ENCODE data around the gene EMC9. TPM values are rescaled to one million over a fixed set of nuclear protein-coding genes. Genes with fewer than 3 reads are reported as not detected.

The EMC9 gene
- polyA plus RNA-seq, 1 of the 3 experiments (the other 2 are of a cell fraction), result 19.3 TPM

DNA sequence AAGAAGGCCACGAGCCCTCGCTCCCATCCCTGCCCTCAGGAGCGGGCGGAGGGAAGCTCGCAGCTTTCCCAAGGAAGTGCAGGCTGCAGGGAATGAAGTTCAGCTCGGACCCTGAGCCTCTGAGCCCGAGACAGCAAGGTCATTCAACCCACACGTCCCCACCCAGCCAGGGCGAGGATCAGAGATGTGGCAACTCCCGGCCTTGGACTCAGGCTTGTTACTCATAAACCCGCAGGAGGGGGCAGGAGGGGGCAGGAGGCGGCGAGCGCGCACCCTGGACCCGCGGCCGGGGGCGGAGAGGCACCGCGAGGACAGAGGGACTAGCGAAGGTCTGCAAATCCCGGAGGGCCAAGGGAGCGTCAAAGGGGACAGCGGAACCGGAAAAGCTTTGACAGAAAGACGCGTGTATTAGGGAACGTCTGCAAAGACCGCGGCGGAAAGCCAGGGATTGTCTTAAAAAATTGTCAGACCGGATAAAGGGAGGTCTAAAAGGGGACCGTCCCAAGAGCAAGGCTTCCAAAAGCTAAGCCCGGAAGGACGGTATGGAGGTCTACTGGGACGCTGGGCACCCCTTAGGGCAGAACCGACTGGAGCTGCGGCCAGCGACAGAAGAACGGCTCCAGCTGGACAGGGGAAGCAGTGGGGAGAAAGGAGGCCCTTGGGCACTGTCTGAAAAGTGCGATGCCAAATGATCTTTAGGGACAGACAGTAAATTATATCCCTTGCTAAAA is 27.4 kb downstream of the EMC9 start (continued):
- TF ChIP-seq GATA2 (CRISPR knock-in tag; IDR thresholded peaks at IDR 0.05), result no peak
- TF ChIP-seq TAF1 (IDR thresholded peaks at IDR 0.05; ENCODE audit: borderline replicate concordance, low read depth, low read length), result peak; percentile 72

DNA sequence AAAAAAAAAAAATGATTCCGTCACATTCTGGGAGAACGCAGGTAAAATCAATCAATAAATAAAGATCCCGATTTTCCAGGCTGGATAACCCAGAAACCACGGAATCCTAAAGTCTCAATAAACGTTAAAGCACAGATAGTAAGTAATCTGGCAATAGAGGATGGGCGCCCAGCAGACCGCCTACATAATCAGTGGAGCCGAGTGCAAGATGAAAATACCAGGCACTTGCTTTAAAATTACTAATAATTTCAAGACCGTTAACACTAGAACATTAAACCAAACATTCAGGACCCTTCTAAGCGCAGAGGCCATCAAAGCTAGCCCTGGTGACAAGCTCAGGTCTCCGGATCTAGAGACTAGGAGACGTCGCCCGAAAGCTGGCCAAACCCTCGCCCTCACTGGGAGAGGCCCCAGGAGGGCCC is 28.0 kb downstream of the EMC9 start:
- Histone ChIP-seq H3K79me2 (ENCODE audit: insufficient read depth) (peaks cover 6% of the 10 kb centered on the region; the same call in 1 of the 2 replicates), H3K4me2 (peak overlapping the region; percentile 90), H2AFZ (ENCODE audit: low read depth) (peak overlapping the region; percentile 74), H3K36me3 (replicated peaks in 1 of 2; ENCODE audit: control insufficient read depth in 1 of 2, insufficient read depth in 2 of 2, low read length in 1 of 2) (peaks cover 6 to 17% of the 10 kb centered on the region in 2 experiments), H3K9me2 (no peaks in the 10 kb centered on the region), H3K27me3 (ENCODE audit: insufficient read depth) (no peaks in the 10 kb centered on the region), H3K4me3 (ENCODE audit: low read depth in 2 of 2, low read length in 1 of 2) (peak overlapping the region; percentile 71 to 88), H3F3A (replicated peaks; ENCODE audit: insufficient read depth) (peaks cover 14% of the 10 kb centered on the region), H3K9me3 (no peaks in the 10 kb centered on the region), H3K4me1 (ENCODE audit: control insufficient read depth in 1 of 2, insufficient read depth in 2 of 2, low read depth in 1 of 2, low read length in 1 of 2) (peaks cover 10 to 17% of the 10 kb centered on the region in 2 experiments), H3K27ac (ENCODE audit: low read depth in 2 of 2, low read length in 1 of 2) (peak overlapping the region; percentile 97 to 99), H4K20me1 (ENCODE audit: insufficient read depth) (no peaks in the 10 kb centered on the region), H3K9ac (peak overlapping the region; percentile 91)
- TF ChIP-seq, protein P1, sequence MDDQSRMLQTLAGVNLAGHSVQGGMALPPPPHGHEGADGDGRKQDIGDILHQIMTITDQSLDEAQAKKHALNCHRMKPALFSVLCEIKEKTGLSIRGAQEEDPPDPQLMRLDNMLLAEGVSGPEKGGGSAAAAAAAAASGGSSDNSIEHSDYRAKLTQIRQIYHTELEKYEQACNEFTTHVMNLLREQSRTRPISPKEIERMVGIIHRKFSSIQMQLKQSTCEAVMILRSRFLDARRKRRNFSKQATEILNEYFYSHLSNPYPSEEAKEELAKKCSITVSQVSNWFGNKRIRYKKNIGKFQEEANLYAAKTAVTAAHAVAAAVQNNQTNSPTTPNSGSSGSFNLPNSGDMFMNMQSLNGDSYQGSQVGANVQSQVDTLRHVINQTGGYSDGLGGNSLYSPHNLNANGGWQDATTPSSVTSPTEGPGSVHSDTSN (IDR thresholded peaks at IDR 0.05), result no peak
- TF ChIP-seq, protein P2, sequence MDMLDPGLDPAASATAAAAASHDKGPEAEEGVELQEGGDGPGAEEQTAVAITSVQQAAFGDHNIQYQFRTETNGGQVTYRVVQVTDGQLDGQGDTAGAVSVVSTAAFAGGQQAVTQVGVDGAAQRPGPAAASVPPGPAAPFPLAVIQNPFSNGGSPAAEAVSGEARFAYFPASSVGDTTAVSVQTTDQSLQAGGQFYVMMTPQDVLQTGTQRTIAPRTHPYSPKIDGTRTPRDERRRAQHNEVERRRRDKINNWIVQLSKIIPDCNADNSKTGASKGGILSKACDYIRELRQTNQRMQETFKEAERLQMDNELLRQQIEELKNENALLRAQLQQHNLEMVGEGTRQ (IDR thresholded peaks at IDR 0.05; ENCODE audit: borderline replicate concordance, low read depth, low read length), result no peak
- TF ChIP-seq SIN3A (IDR thresholded peaks at IDR 0.05; ENCODE audit: borderline replicate concordance, low read depth, low read length) (no peak), RXRA (IDR thresholded peaks at IDR 0.05; ENCODE audit: borderline replicate concordance, low read depth) (no peak), GATA2 (CRISPR knock-in tag; IDR thresholded peaks at IDR 0.05) (no peak), NRF1 (IDR thresholded peaks at IDR 0.05; ENCODE audit: low read depth, low read length) (no peak)
- TF ChIP-seq, protein P3, sequence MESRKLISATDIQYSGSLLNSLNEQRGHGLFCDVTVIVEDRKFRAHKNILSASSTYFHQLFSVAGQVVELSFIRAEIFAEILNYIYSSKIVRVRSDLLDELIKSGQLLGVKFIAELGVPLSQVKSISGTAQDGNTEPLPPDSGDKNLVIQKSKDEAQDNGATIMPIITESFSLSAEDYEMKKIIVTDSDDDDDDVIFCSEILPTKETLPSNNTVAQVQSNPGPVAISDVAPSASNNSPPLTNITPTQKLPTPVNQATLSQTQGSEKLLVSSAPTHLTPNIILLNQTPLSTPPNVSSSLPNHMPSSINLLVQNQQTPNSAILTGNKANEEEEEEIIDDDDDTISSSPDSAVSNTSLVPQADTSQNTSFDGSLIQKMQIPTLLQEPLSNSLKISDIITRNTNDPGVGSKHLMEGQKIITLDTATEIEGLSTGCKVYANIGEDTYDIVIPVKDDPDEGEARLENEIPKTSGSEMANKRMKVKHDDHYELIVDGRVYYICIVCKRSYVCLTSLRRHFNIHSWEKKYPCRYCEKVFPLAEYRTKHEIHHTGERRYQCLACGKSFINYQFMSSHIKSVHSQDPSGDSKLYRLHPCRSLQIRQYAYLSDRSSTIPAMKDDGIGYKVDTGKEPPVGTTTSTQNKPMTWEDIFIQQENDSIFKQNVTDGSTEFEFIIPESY (IDR thresholded peaks at IDR 0.05; ENCODE audit: borderline replicate concordance, low read depth), result no peak
- TF ChIP-seq, protein P4, sequence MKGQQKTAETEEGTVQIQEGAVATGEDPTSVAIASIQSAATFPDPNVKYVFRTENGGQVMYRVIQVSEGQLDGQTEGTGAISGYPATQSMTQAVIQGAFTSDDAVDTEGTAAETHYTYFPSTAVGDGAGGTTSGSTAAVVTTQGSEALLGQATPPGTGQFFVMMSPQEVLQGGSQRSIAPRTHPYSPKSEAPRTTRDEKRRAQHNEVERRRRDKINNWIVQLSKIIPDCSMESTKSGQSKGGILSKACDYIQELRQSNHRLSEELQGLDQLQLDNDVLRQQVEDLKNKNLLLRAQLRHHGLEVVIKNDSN (IDR thresholded peaks at IDR 0.05; ENCODE audit: borderline replicate concordance, low read depth), result no peak
- TF ChIP-seq, protein P5, sequence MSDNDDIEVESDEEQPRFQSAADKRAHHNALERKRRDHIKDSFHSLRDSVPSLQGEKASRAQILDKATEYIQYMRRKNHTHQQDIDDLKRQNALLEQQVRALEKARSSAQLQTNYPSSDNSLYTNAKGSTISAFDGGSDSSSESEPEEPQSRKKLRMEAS (IDR thresholded peaks at IDR 0.05; ENCODE audit: low read depth), result no peak
- TF ChIP-seq, protein P6, sequence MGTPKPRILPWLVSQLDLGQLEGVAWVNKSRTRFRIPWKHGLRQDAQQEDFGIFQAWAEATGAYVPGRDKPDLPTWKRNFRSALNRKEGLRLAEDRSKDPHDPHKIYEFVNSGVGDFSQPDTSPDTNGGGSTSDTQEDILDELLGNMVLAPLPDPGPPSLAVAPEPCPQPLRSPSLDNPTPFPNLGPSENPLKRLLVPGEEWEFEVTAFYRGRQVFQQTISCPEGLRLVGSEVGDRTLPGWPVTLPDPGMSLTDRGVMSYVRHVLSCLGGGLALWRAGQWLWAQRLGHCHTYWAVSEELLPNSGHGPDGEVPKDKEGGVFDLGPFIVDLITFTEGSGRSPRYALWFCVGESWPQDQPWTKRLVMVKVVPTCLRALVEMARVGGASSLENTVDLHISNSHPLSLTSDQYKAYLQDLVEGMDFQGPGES (IDR thresholded peaks at IDR 0.05; ENCODE audit: low read depth, low read length), result no peak
- ChIA-PET POLR2A (interaction anchor here (0.8 to 3.2 kb wide), 12 partner anchors 10 to 158 kb away, joined by 4 to 28 read pairs (median 8); partner anchors contain the start of genes EMC9, IRF9, PCK2 and PSME1), CTCF (interaction anchor here (0.9 to 3.8 kb wide), 7 partner anchors 20 to 130 kb away, joined by 3 to 25 read pairs (median 7); partner anchors contain the start of genes CARMIL3, IRF9, PCK2 and TINF2)
- no peak for DNase-seq
- 32% methylated on average over 14 of the region's 15 CpGs for WGBS (ENCODE audit: low lambda C conversion rate)
